Suprapubic skin (tissue), 4 donors: ENCODE measurements around the gene SCN1B.

Source experiments
- EP300 ChIP-seq: sonication (generic); formaldehyde crosslinking; IDR thresholded peaks from one replicate; pipeline ENCODE4 v1.6.1; 2017; ENCODE audit warnings: antibody characterized with exemption
- POLR2A ChIP-seq, 2 donors: fragments of 450-650 bp; IDR thresholded peaks; one replicate each; pipeline ENCODE4 v1.6.1; 2017; ENCODE audit warnings: antibody characterized with exemption in 2 of 2, mild to moderate bottlenecking in 2 of 2, moderate library complexity in 2 of 2
- POLR2AphosphoS5 ChIP-seq, 3 donors: sonication (generic); formaldehyde crosslinking; IDR thresholded peaks; one replicate each; pipeline ENCODE4 v1.6.1; 2017; ENCODE audit warnings: antibody characterized with exemption in 3 of 3
- TF ChIP-seq, protein P1 (sequence below), 2 donors: fragments of 200-600 bp in 1 of 2; fragments of 450-650 bp in 1 of 2; sonication (generic) in 1 of 2; IDR thresholded peaks; one replicate each; pipeline ENCODE4 v1.5.1; 2016 to 2019; ENCODE audit warnings: antibody characterized with exemption in 2 of 2, mild to moderate bottlenecking in 1 of 2, moderate library complexity in 1 of 2

DNA sequence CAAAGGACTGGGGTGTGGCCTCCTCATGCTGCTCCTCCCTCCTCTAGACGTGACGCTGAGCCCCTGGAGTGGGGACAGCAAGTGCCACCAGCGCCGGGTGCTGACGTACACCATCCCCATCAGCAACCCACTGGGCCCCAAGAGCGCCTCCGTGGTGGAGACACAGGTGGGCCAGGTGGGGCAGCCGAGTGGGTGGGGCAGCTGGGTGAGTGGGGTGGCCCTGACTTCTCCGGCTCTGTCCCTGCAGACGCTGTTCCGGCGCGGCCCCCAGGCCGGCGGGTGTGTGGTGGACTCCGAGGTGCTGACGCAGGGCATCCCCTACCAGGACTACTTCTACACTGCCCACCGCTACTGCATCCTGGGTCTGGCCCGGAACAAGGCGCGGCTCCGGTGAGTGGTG lies 11.1 kb upstream of the SCN1B start:
- TF ChIP-seq, protein P1, sequence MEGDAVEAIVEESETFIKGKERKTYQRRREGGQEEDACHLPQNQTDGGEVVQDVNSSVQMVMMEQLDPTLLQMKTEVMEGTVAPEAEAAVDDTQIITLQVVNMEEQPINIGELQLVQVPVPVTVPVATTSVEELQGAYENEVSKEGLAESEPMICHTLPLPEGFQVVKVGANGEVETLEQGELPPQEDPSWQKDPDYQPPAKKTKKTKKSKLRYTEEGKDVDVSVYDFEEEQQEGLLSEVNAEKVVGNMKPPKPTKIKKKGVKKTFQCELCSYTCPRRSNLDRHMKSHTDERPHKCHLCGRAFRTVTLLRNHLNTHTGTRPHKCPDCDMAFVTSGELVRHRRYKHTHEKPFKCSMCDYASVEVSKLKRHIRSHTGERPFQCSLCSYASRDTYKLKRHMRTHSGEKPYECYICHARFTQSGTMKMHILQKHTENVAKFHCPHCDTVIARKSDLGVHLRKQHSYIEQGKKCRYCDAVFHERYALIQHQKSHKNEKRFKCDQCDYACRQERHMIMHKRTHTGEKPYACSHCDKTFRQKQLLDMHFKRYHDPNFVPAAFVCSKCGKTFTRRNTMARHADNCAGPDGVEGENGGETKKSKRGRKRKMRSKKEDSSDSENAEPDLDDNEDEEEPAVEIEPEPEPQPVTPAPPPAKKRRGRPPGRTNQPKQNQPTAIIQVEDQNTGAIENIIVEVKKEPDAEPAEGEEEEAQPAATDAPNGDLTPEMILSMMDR (IDR thresholded peaks at IDR 0.05) = no peak
- TF ChIP-seq POLR2A (IDR thresholded peaks at IDR 0.05) = no peak
- TF ChIP-seq POLR2AphosphoS5 (IDR thresholded peaks at IDR 0.05) = no peak
- no peak for TF ChIP-seq EP300
